NK-92 treated with Interleukin-12 subunit alpha and Interleukin-12 subunit beta, amount 100 ng/mL, for 24 hours (cell line): ENCODE data around the gene LDLRAD3.
A peak's percentile ranks its signal among the peaks of the same experiment; 100 is the strongest.

ENCODE experiments used
- DNase-seq: peaks from one replicate; lab custom pipeline; 2025; lab: John Stamatoyannopoulos, UW

The LDLRAD3 gene

GRCh38 chr11:35927682-35928081 is 16.2 kb upstream of the LDLRAD3 start:
- DNase-seq, result peak; percentile 63

GRCh38 chr11:35928688-35929395 is 15.0 kb upstream of the LDLRAD3 start:
- DNase-seq, result no peak

GRCh38 chr11:35930466-35930865 is 13.4 kb upstream of the LDLRAD3 start:
- DNase-seq, result no peak

- no peak for DNase-seq
These were observed 11.7 kb upstream of the LDLRAD3 start for GRCh38 chr11:35932121-35932520.

- no peak for DNase-seq
These were observed 11.1 kb upstream of the LDLRAD3 start for GRCh38 chr11:35932681-35933319.

- DNase-seq, result no peak
These were observed 10.5 kb upstream of the LDLRAD3 start for GRCh38 chr11:35933320-35933871.

GRCh38 chr11:35934271-35934670 is 9.6 kb upstream of the LDLRAD3 start:
- DNase-seq, result no peak

- no peak for DNase-seq
These were observed 8.9 kb upstream of the LDLRAD3 start for GRCh38 chr11:35934981-35935380.

- DNase-seq, result no peak
These were observed 8.5 kb upstream of the LDLRAD3 start for GRCh38 chr11:35935390-35935789.

GRCh38 chr11:35937111-35937510 is 6.8 kb upstream of the LDLRAD3 start:
- DNase-seq, result no peak

- DNase-seq, result no peak
These were observed 6.2 kb upstream of the LDLRAD3 start for GRCh38 chr11:35937700-35938099.

- DNase-seq, result no peak
These were observed 5.6 kb upstream of the LDLRAD3 start for GRCh38 chr11:35938231-35938630.

GRCh38 chr11:35943309-35943708 is 553 bp upstream of the LDLRAD3 start:
- DNase-seq, result no peak

GRCh38 chr11:35944503-35945136 is 758 bp downstream of the LDLRAD3 start:
- no peak for DNase-seq

- DNase-seq, result no peak
These were observed 1.3 kb downstream of the LDLRAD3 start for GRCh38 chr11:35945137-35945518.

GRCh38 chr11:35946766-35947165 is 2.9 kb downstream of the LDLRAD3 start:
- DNase-seq, result no peak

- DNase-seq, result no peak
These were observed 3.6 kb downstream of the LDLRAD3 start for GRCh38 chr11:35947437-35947836.

GRCh38 chr11:35949242-35949641 is 5.4 kb downstream of the LDLRAD3 start:
- no peak for DNase-seq

GRCh38 chr11:35950082-35950481 is 6.2 kb downstream of the LDLRAD3 start:
- DNase-seq, result no peak

- no peak for DNase-seq
These were observed 7.8 kb downstream of the LDLRAD3 start for GRCh38 chr11:35951680-35952079.

GRCh38 chr11:35953081-35953760 is 9.4 kb downstream of the LDLRAD3 start:
- no peak for DNase-seq

- no peak for DNase-seq
These were observed 10.3 kb downstream of the LDLRAD3 start for GRCh38 chr11:35954205-35954604.

GRCh38 chr11:35955636-35956035 is 11.8 kb downstream of the LDLRAD3 start:
- DNase-seq, result no peak
